WERI-Rb-1 (cell line): ENCODE data around the gene ENPEP.
"Not testable (repeated sequence)": the region's sequence is repeated elsewhere in the genome, so short reads cannot be mapped to it uniquely, and the experiment has no call there.

ENCODE experiments used
- DNase-seq: peaks from one replicate; pipeline ENCODE4 v3.0.0-alpha.2; 2020
- H3K27ac ChIP-seq: fragments of 250-450 bp; sonication (Bioruptor Pico); 2 replicates; pipeline ENCODE4 v1.5.1; 2020; ENCODE audit warnings: mild to moderate bottlenecking, moderate library complexity
- H3K27me3 ChIP-seq: fragments of 250-450 bp; sonication (Bioruptor Pico); 2 replicates; pipeline ENCODE4 v1.5.1; 2021; ENCODE audit warnings: mild to moderate bottlenecking, low read depth, moderate library complexity; ENCODE audit not compliant: insufficient read depth, severe bottlenecking
- H3K36me3 ChIP-seq: fragments of 250-450 bp; sonication (Bioruptor Pico); 2 replicates; pipeline ENCODE4 v1.5.1; 2020; ENCODE audit warnings: mild to moderate bottlenecking, moderate library complexity
- H3K4me3 ChIP-seq: 2 replicates; pipeline ENCODE4 v1.5.1; 2011; ENCODE audit warnings: low read depth, mild to moderate bottlenecking, control low read depth, low read length
- H3K9me3 ChIP-seq: fragments of 250-450 bp; sonication (Bioruptor Pico); 2 replicates; pipeline ENCODE4 v1.5.1; 2021; ENCODE audit warnings: mild to moderate bottlenecking, moderate library complexity; ENCODE audit not compliant: severe bottlenecking
- CTCF ChIP-seq: IDR thresholded peaks from 2 replicates; pipeline ENCODE4 v1.5.1; 2011; ENCODE audit warnings: low read depth, mild to moderate bottlenecking, control low read depth, inconsistent platforms, low read length

Gene ENPEP

GRCh38 chr4:110544594-110544993, 68.6 kb downstream of the ENPEP start:
- Histone ChIP-seq H3K4me3 (no peak overlapping the region), H3K9me3 (no peaks in the 10 kb centered on the region), H3K36me3 (no peaks in the 10 kb centered on the region), H3K27me3 (peaks cover 21% of the 10 kb centered on the region), H3K27ac (no peak overlapping the region)
- no peak for DNase-seq
- no peak for TF ChIP-seq CTCF

- no peak for TF ChIP-seq CTCF
- no peak for DNase-seq
- Histone ChIP-seq H3K27ac (no peak overlapping the region), H3K4me3 (no peak overlapping the region), H3K36me3 (no peaks in the 10 kb centered on the region), H3K9me3 (no peaks in the 10 kb centered on the region), H3K27me3 (peaks cover 17% of the 10 kb centered on the region)
Measured at GRCh38 chr4:110550260-110550659, 74.3 kb downstream of the ENPEP start.

- H3K27me3 ChIP-seq, result peaks cover 3% of the 10 kb centered on the region
- DNase-seq, result no peak
- no peak for TF ChIP-seq CTCF
- no peak overlapping the region for H3K27ac ChIP-seq
- H3K4me3 ChIP-seq, result no peak overlapping the region
- H3K36me3 ChIP-seq, result no peaks in the 10 kb centered on the region
- H3K9me3 ChIP-seq, result no peaks in the 10 kb centered on the region
Measured at GRCh38 chr4:110553197-110553596, 77.2 kb downstream of the ENPEP start.

- Histone ChIP-seq H3K27me3 (peaks cover 10% of the 10 kb centered on the region), H3K4me3 (no peak overlapping the region), H3K36me3 (no peaks in the 10 kb centered on the region), H3K27ac (no peak overlapping the region), H3K9me3 (no peaks in the 10 kb centered on the region)
- TF ChIP-seq CTCF, result no peak
- no peak for DNase-seq
Measured at GRCh38 chr4:110567214-110567613, 91.3 kb downstream of the ENPEP start.

GRCh38 chr4:110576696-110577095, 100.7 kb downstream of the ENPEP start:
- not testable (repeated sequence) for H3K9me3 ChIP-seq, DNase-seq, H3K27ac ChIP-seq, H3K36me3 ChIP-seq, H3K4me3 ChIP-seq
- H3K27me3 ChIP-seq, result peaks cover 11% of the 10 kb centered on the region

- H3K27me3 ChIP-seq, result peaks cover 27% of the 10 kb centered on the region
- no peaks in the 10 kb centered on the region for H3K9me3 ChIP-seq
- peak; percentile 61 for TF ChIP-seq CTCF
- no peak for DNase-seq
- no peaks in the 10 kb centered on the region for H3K36me3 ChIP-seq
- H3K4me3 ChIP-seq, result no peak overlapping the region
- H3K27ac ChIP-seq, result no peak overlapping the region
Measured at GRCh38 chr4:110586131-110586850, 110.3 kb downstream of the ENPEP start.
